Common myeloid progenitor, CD34-positive (primary cell): ENCODE measurements around the gene PHC2.

Experiments
- CTCF ChIA-PET: fragments of 350-600 bp; sonication (Branson Sonifier 250); formaldehyde crosslinking; loops from one replicate; lab custom pipeline; 2021; ENCODE audit warnings: antibody characterized with exemption; lab: Charles Lee
- POLR2A ChIA-PET: fragments of 350-600 bp; sonication (Branson Sonifier 250); formaldehyde crosslinking; loops from one replicate; lab custom pipeline; 2021; ENCODE audit warnings: antibody characterized with exemption; lab: Charles Lee
- DNase-seq, 3 donors: peaks; one replicate each; pipeline versions ENCODE4 v3.0.0 to v3.0.0-alpha.2; 2013
- H3K27ac ChIP-seq, 2 experiments: 1 replicate in 1 of 2; 2 replicates in 1 of 2; pipeline ENCODE4 v1.7.0; 2013; ENCODE audit warnings: inconsistent platforms in 2 of 2, low read length in 2 of 2, mild to moderate bottlenecking in 2 of 2, low read depth in 1 of 2, moderate library complexity in 1 of 2; ENCODE audit not compliant: severe bottlenecking in 2 of 2, insufficient read depth in 1 of 2, poor library complexity in 1 of 2
- H3K27me3 ChIP-seq, 5 experiments: replicated peaks in 2 of 5; 1 replicate in 3 of 5; 2 replicates in 2 of 5; pipeline versions ENCODE4 v1.6.1 to v1.7.0; 2013; ENCODE audit warnings: low read length in 4 of 5, mild to moderate bottlenecking in 2 of 5, moderate library complexity in 2 of 5, inconsistent platforms in 1 of 5; ENCODE audit not compliant: insufficient read depth in 5 of 5, control insufficient read depth in 4 of 5
- H3K36me3 ChIP-seq, 4 experiments: 1 replicate in 2 of 4; 2 replicates in 2 of 4; pipeline versions ENCODE4 v1.6.1 to v1.7.0; 2013; ENCODE audit warnings: low read length in 3 of 4, control low read depth in 1 of 4, mild to moderate bottlenecking in 1 of 4; ENCODE audit not compliant: control insufficient read depth in 4 of 4, insufficient read depth in 4 of 4
- H3K4me1 ChIP-seq, 4 experiments: 1 replicate in 3 of 4; 2 replicates in 1 of 4; pipeline versions ENCODE4 v1.6.1 to v1.7.1; 2013; ENCODE audit warnings: low read length in 3 of 4, mild to moderate bottlenecking in 3 of 4, control low read depth in 1 of 4, inconsistent platforms in 1 of 4, moderate library complexity in 1 of 4; ENCODE audit not compliant: control insufficient read depth in 4 of 4, insufficient read depth in 4 of 4; ENCODE audit errors: control extremely low read depth in 1 of 4
- H3K4me3 ChIP-seq, 7 experiments: 1 replicate in 4 of 7; 2 replicates in 3 of 7; pipeline versions ENCODE4 v1.5.1 to v1.7.0; 2013; ENCODE audit warnings: mild to moderate bottlenecking in 7 of 7, low read length in 6 of 7, moderate library complexity in 6 of 7, inconsistent platforms in 2 of 7, low read depth in 2 of 7, control low read depth in 1 of 7; ENCODE audit not compliant: insufficient read depth in 4 of 7, control insufficient read depth in 1 of 7; ENCODE audit errors: extremely low read depth in 1 of 7
- H3K9me3 ChIP-seq, 5 experiments: 1 replicate in 4 of 5; 2 replicates in 1 of 5; pipeline versions ENCODE4 v1.6.1 to v1.7.1; 2013; ENCODE audit warnings: low read length in 4 of 5, mild to moderate bottlenecking in 2 of 5, inconsistent platforms in 1 of 5, low read depth in 1 of 5, moderate library complexity in 1 of 5; ENCODE audit not compliant: control insufficient read depth in 4 of 5, insufficient read depth in 2 of 5; ENCODE audit errors: control extremely low read depth in 1 of 5
- WGBS: methylation state at CpG from one replicate; pipeline ENCODE4 v1.1.5; 2013; ENCODE audit not compliant: insufficient coverage; 5-methylcytosine and 5-hydroxymethylcytosine counted together

The PHC2 gene

GRCh38 chr1:33344896-33345560, 85.9 kb downstream of the PHC2 start:
- Histone ChIP-seq H3K4me1 (peaks cover 16 to 38% (median 24%) of the 10 kb centered on the region in 4 experiments), H3K27me3 (no peaks in the 10 kb centered on the region), H3K4me3 (no peak overlapping the region), H3K27ac (no peak overlapping the region), H3K9me3 (no peaks in the 10 kb centered on the region), H3K36me3 (peaks cover 8 to 44% (median 15%) of the 10 kb centered on the region in 4 experiments)
- WGBS, result 100% methylated on average over 1 of the region's 2 CpGs
- POLR2A ChIA-PET, result no interaction called here
- no peak for DNase-seq
- CTCF ChIA-PET, result no interaction called here

- 93% methylated on average over 5 of the region's 5 CpGs for WGBS
- H3K4me1 ChIP-seq, result peaks cover 17 to 34% (median 29%) of the 10 kb centered on the region in 4 experiments
- CTCF ChIA-PET, result interaction anchor here (1.0 kb wide), 1 partner anchor 28 kb away, joined by 3 read pairs; no protein-coding TSS in a partner anchor
- POLR2A ChIA-PET, result no interaction called here
- H3K27ac ChIP-seq, result no peak overlapping the region
- peak overlapping the region in 1 of 7 experiments; percentile 6 for H3K4me3 ChIP-seq
- H3K36me3 ChIP-seq, result peaks cover 9 to 47% (median 16%) of the 10 kb centered on the region in 4 experiments
- no peaks in the 10 kb centered on the region for H3K9me3 ChIP-seq
- no peaks in the 10 kb centered on the region for H3K27me3 ChIP-seq
- DNase-seq, result no peak
These were observed 87.4 kb downstream of the PHC2 start for GRCh38 chr1:33343539-33343938.

- no peak overlapping the region for H3K4me3 ChIP-seq
- peaks cover 9 to 42% (median 15%) of the 10 kb centered on the region in 4 experiments for H3K36me3 ChIP-seq
- CTCF ChIA-PET, result interaction anchor here (0.9 to 1.0 kb wide), 3 partner anchors 22 to 97 kb away, joined by 3 read pairs; no protein-coding TSS in a partner anchor
- H3K27me3 ChIP-seq, result no peaks in the 10 kb centered on the region
- WGBS, result 88% methylated on average over 4 of the region's 7 CpGs
- POLR2A ChIA-PET, result no interaction called here
- no peak for DNase-seq
- peaks cover 12 to 23% (median 16%) of the 10 kb centered on the region in 4 experiments for H3K4me1 ChIP-seq
- no peak overlapping the region for H3K27ac ChIP-seq
- no peaks in the 10 kb centered on the region for H3K9me3 ChIP-seq
These were observed 88.7 kb downstream of the PHC2 start for GRCh38 chr1:33342041-33342723.

GRCh38 chr1:33341190-33341589, 89.7 kb downstream of the PHC2 start:
- peaks cover 9 to 41% (median 15%) of the 10 kb centered on the region in 4 experiments for H3K36me3 ChIP-seq
- CTCF ChIA-PET, result no interaction called here
- peaks cover 4 to 15% (median 10%) of the 10 kb centered on the region in 4 experiments for H3K4me1 ChIP-seq
- POLR2A ChIA-PET, result no interaction called here
- H3K4me3 ChIP-seq, result peak overlapping the region in 1 of 7 experiments; percentile 2
- DNase-seq, result no peak
- H3K27me3 ChIP-seq, result no peaks in the 10 kb centered on the region
- WGBS, result 100% methylated on average over 4 of the region's 6 CpGs
- H3K9me3 ChIP-seq, result no peaks in the 10 kb centered on the region
- H3K27ac ChIP-seq, result no peak overlapping the region

GRCh38 chr1:33339413-33339812, 91.5 kb downstream of the PHC2 start:
- H3K36me3 ChIP-seq, result peaks cover 9 to 46% (median 18%) of the 10 kb centered on the region in 4 experiments

GRCh38 chr1:33338440-33339211, 92.3 kb downstream of the PHC2 start:
- H3K4me1 ChIP-seq, result peaks cover 4 to 15% (median 8%) of the 10 kb centered on the region in 4 experiments
- ChIA-PET CTCF (interaction anchor here (0.9 to 1.7 kb wide), 5 partner anchors 9 to 30 kb away, joined by 3 to 7 read pairs (median 4); partner anchors contain the start of gene A3GALT2), POLR2A (interaction anchor here (0.6 kb wide), 1 partner anchor 9 kb away, joined by 3 read pairs; no protein-coding TSS in a partner anchor)
- H3K36me3 ChIP-seq, result peaks cover 10 to 51% (median 23%) of the 10 kb centered on the region in 4 experiments
- H3K27ac ChIP-seq, result peak overlapping the region in 1 of 2 experiments; percentile 12
- no peaks in the 10 kb centered on the region for H3K9me3 ChIP-seq
- H3K4me3 ChIP-seq, result peak overlapping the region in 1 of 7 experiments; percentile 35
- H3K27me3 ChIP-seq, result no peaks in the 10 kb centered on the region
- DNase-seq, result peak in 2 of 3 donors; percentile 22 to 31
- WGBS, result 93% methylated on average over 10 of the region's 14 CpGs

More at GRCh38 chr1:33339413-33339812, 91.5 kb downstream of the PHC2 start:
- CTCF ChIA-PET, result interaction anchor here (0.9 to 1.7 kb wide), 4 partner anchors 11 to 29 kb away, joined by 3 to 7 read pairs (median 4); partner anchors contain the start of gene A3GALT2
- Histone ChIP-seq H3K4me3 (peak overlapping the region in 1 of 7 experiments; percentile 8), H3K9me3 (no peaks in the 10 kb centered on the region), H3K4me1 (peaks cover 4 to 15% (median 9%) of the 10 kb centered on the region in 4 experiments), H3K27ac (no peak overlapping the region), H3K27me3 (no peaks in the 10 kb centered on the region)
- no peak for DNase-seq
- WGBS, result 100% methylated on average over 1 of the region's 2 CpGs
- POLR2A ChIA-PET, result no interaction called here
